ENCODE data around the gene ARHGEF18.

Gene ARHGEF18

DNA sequence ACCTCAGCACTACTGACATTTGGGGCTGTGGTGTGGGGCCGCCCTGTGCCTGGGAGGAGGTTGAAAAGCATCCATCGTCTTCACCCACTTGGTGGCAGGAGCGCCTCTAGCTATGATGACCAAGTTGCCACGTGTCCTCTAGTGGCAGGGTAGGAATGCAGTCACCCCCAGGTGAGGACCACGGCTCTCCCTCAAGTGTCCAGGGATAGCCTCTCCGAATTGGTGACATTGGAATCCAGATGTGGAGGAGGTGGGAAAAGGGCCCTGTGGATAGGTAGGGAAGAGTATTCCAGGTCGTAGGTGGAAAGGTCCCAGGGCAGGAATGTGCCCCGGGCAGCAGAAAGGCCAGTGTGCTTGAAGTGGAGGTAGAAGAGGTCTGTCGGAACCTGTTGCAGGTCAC lies 37.6 kb downstream of the ARHGEF18 start:
- DNase-seq = no peak

DNA sequence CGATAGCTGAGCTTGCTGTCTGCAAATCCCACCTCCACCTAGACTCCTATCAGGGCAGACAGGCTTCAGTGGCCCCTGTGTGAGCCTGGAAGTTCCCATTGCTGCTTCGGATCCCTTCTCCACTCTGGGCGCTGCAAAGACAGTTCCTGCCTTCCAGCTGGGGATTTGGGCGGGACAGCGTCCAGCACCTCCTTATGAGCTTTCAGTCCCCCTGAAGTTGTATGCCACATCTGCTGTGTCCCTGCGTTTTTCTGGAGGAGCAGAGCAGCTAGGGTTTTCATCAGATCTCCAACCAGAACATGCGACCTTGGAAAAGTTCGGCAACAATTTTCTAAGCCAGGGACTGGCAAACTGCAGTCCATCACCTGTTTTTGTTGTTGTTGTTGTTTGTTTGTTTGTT lies 38.0 kb downstream of the ARHGEF18 start:
- DNase-seq = no peak

DNA sequence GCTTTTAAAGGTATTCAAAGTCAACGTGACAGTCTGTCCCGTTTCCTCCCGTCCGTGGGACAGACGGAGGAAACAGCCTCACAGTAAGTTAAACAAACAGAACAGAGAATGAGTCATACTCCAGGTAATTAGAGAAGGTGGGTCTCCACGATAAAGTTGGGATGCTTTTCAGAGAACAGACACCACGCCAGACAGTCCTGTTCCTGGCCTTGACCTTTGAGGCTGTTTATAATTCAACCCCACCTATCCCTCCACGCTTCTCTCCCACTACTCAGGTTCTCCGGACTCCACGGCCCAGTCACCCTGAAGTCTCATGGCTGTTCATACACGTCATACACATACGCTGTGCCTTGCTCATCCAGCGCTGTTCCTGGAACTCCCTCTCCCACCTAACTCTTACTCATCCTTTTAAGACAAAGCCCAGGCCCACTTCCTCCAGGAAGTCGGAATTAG lies 42.5 kb downstream of the ARHGEF18 start:
- no peak for DNase-seq

DNA sequence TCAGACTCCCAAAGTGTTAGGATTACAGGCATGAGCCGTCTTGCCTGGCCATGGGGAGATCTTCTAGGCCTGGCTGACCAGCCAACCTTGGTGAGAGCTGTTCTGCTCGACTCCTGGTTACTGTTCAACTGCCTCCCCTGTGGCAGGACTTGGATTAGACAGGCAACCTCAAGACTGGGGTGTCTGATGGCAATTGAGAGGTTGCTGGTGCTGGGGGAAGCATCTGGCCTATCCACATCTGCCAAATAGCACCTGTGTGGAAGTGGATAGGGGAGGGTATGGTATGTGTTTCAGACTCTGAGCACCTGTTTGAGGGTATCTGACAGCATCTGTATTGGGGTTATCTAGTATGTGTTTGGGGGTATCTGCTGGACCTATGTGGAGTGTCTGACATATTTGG lies 44.7 kb downstream of the ARHGEF18 start:
- no peak for DNase-seq

DNA sequence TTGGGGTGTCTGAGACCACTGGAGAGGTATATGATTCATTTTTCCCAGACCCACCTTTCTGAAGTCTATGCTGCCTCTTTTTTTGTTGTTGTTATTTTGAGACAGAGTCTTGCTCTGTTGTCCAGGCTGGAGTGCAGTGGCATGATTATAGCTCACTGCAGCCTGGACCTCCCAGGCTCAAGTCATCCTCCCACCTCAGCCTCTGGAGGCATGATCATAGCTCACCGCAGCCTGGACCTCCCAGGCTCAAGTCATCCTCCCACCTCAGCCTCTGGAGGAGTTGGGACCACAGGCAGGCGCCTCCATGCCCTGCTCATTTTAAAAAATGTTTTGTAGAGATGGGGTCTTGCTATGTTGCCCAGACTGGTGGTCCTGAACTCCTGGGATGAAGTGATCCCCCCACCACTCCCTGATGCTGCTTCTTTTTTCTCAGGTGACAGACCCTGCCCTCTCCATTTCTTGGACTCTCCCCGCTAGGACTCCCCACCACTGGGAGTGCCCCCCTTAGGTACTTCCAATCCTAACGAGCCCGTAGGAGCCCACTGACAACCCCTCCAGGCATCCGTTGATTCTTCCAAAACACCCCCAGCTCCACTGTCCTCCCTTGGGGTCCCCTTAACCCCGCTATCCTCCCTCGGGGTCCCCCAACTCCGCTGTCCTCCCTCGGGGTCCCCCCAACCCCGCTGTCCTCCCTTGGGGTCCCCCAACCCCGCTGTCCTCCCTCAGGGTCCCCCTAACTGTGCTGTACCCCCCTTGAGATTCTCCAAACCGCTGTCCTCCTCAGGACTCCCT lies 45.4 kb downstream of the ARHGEF18 start:
- no peak for DNase-seq

DNA sequence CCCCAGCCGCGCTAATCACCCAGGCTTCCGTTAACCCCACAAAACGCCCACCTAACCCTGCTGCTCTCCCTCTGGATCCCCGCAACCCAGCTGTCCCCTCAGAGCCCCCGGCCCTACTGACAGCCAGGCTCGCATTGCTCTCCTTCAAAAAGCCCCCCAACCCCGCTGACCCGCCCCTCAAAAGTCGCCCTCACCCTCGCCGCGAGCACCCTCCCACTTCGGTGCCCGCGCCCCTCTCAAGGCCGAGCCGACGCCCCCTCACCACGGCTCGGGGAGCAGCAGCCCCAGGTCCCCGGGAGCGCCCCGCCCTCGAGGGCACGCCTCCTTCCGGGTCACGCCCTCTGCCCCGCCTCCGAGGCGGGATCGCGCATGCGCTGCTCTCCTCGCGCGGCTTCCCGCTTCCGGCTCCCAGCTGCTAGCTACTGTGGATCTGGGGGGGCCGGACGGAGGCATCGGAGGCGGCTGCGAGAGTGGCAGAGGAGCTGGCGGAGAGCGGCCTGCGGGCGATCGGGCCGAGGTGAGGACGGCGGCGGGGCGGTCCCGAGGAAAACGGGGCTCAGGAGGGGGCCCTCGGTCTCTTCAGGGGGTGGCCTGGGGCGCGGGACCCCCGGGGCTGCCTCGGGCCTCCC lies 46.1 kb downstream of the ARHGEF18 start:
- peak; percentile 63 for DNase-seq

DNA sequence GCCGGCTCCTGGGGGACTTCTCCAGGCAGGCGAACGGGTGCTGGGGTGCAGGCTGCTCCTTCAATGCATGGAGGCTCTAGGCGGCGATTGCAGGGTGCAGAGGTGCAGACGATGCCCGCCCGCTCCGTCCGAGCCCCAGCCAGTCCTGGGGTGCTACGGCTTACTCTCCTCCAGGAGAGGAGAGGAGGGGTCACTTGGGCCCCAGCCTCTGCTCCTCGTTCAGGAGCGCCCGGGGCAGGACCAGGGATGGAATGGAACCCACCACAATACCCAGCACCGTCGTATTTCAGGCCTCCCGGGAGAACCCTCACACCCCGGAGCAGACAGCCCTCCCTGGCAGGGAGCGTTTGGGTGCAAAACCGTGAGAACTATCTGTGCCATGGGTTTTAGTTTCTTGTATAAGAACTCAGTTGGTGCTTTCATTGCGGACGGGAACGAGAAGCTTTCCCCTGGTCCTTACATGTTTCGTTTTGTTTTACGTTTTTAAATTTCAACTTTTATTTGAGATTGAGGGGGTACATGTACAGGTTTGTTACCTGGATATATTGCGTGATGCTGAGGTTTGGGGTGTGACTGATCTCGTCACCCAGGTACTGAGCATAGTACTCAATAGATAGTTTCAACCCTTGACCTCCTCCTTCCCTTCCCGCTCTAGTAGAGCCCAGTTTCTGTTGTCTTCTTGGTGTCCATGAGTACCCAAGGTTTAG lies 46.8 kb downstream of the ARHGEF18 start:
- DNase-seq = no peak

DNA sequence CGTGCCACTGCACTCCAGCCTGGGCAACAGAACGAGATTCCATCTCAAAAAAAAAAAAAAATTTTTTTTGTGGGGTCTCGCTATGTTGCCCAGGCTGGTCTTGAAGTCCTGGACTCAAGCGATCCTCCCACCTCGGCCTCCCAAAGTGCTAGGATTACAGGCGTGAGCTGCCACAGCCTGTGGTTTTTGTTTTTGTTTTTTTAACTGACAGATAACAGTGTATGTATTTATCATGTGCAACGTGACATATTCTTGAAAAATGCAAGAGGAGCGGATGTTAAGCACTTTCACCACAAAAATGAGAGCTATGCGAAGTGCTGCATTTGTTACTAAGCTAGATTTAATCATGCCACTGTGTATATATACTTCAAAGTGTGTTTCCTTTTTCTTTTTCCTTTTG lies 49.0 kb downstream of the ARHGEF18 start:
- DNase-seq = no peak
